Activated naive CD8-positive, alpha-beta T cell treated with anti-CD3 and anti-CD28 coated beads, Interleukin-2, amount 50 U/mL, for 24 hours (primary cell): ENCODE results near the gene SERPING1.

Experiments
- ATAC-seq: fragments of 150-1000 bp; cut with Tn5 transposase; one replicate; pipeline ENCODE4 v1.10.0; 2021
- DNase-seq: peaks from one replicate; pipeline ENCODE4 v3.0.0; 2021
- H3K27ac Mint-ChIP-seq: one replicate; pipeline ENCODE4 v1.8.0; 2021; ENCODE audit warnings: mild to moderate bottlenecking, mixed read lengths
- H3K27me3 Mint-ChIP-seq: one replicate; pipeline ENCODE4 v1.8.0; 2021; ENCODE audit warnings: mixed read lengths
- H3K36me3 Mint-ChIP-seq: one replicate; pipeline ENCODE4 v1.8.0; 2021; ENCODE audit warnings: low read depth, mixed read lengths
- H3K4me1 Mint-ChIP-seq: one replicate; pipeline ENCODE4 v1.8.0; 2021; ENCODE audit warnings: mixed read lengths
- H3K4me3 Mint-ChIP-seq: one replicate; pipeline ENCODE4 v1.8.0; 2021; ENCODE audit warnings: mild to moderate bottlenecking, moderate library complexity, mixed read lengths
- H3K9me3 Mint-ChIP-seq: one replicate; pipeline ENCODE4 v1.8.0; 2021; ENCODE audit warnings: mixed read lengths

SERPING1 gene

GRCh38 chr11:57574061-57574460 lies 23.4 kb upstream of the SERPING1 start:
- no peaks in the 10 kb centered on the region for H3K4me1 Mint-ChIP-seq
- no peaks in the 10 kb centered on the region for H3K9me3 Mint-ChIP-seq
- H3K36me3 Mint-ChIP-seq: no peaks in the 10 kb centered on the region
- no peak overlapping the region for H3K27ac Mint-ChIP-seq
- no peaks in the 10 kb centered on the region for H3K27me3 Mint-ChIP-seq
- DNase-seq (no peak), ATAC-seq (no peak)
- no peak overlapping the region for H3K4me3 Mint-ChIP-seq

GRCh38 chr11:57584341-57584740 lies 13.1 kb upstream of the SERPING1 start:
- no peak overlapping the region for H3K27ac Mint-ChIP-seq
- ATAC-seq: no peak
- H3K9me3 Mint-ChIP-seq: no peaks in the 10 kb centered on the region
- H3K4me3 Mint-ChIP-seq: no peak overlapping the region
- H3K4me1 Mint-ChIP-seq: peaks cover 5% of the 10 kb centered on the region
- H3K27me3 Mint-ChIP-seq: no peaks in the 10 kb centered on the region
- no peak for DNase-seq
- no peaks in the 10 kb centered on the region for H3K36me3 Mint-ChIP-seq

DNA sequence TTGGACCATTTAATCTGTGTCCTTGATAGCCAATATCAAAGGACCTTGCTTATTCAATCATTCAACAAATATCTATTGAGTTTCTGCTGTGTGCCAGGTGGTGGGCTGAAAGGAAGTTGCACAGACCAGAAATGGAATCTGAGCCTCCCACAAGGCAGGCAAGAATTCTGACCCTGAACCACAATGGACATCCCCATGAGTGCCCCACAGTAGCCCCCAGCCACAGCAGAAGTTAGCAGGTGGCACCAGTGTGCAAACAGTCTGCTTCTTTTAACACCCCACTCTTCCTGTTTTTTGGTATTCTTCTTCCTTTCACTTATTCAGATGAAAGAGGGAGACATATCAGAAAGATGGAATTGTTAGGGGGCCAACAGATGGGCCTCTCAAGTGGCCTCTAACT lies 12.2 kb upstream of the SERPING1 start:
- H3K4me3 Mint-ChIP-seq: no peak overlapping the region
- H3K27me3 Mint-ChIP-seq: no peaks in the 10 kb centered on the region

GRCh38 chr11:57586711-57587245 lies 10.7 kb upstream of the SERPING1 start:
- no peak overlapping the region for H3K4me3 Mint-ChIP-seq

More for the DNA sequence above, 12.2 kb upstream of the SERPING1 start:
- ATAC-seq (no peak), DNase-seq (no peak)
- H3K27ac Mint-ChIP-seq: no peak overlapping the region
- H3K9me3 Mint-ChIP-seq: no peaks in the 10 kb centered on the region
- no peaks in the 10 kb centered on the region for H3K36me3 Mint-ChIP-seq
- peaks cover 5% of the 10 kb centered on the region for H3K4me1 Mint-ChIP-seq

DNA sequence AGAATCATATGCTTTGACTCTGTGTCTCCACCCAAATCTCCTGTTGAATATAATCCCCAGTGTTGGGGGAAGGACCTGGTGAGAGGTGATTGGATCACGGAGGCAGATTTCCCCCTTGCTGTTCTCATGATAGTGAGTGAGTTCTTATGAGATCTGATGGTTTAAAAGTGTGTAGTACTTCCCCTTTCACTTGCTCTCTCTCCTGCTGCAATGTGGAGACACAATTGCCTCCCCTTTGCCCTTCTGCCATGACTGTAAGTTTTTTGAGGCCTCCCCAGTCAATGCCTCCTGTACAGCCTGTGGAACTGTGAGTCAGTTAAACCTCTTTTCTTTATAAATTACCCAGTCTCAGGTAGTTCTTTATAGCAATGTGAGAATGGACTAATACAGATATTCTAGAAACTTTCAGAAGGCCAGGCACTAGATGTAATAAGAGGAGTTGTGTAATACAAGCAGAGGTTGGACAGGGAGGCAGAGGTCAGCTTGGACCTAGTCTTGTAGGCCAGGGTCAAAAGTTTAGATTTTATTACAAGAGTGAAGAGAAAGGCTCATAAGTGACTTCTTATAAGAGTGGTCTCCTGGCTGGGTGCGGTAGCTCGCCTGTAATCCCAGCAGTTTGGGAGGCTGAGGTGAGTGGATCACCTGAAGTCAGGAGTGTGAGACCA lies 9.3 kb upstream of the SERPING1 start:
- DNase-seq (no peak), ATAC-seq (no peak)
- H3K27me3 Mint-ChIP-seq: peaks cover 3% of the 10 kb centered on the region
- no peak overlapping the region for H3K27ac Mint-ChIP-seq
- peaks cover 5% of the 10 kb centered on the region for H3K4me1 Mint-ChIP-seq
- H3K36me3 Mint-ChIP-seq: no peaks in the 10 kb centered on the region
- no peaks in the 10 kb centered on the region for H3K9me3 Mint-ChIP-seq
- H3K4me3 Mint-ChIP-seq: no peak overlapping the region

More at GRCh38 chr11:57586711-57587245, 10.7 kb upstream of the SERPING1 start:
- H3K9me3 Mint-ChIP-seq: no peaks in the 10 kb centered on the region
- H3K36me3 Mint-ChIP-seq: no peaks in the 10 kb centered on the region
- no peaks in the 10 kb centered on the region for H3K27me3 Mint-ChIP-seq
- DNase-seq: no peak
- ATAC-seq: no peak
- H3K27ac Mint-ChIP-seq: no peak overlapping the region
- H3K4me1 Mint-ChIP-seq: peaks cover 5% of the 10 kb centered on the region

DNA sequence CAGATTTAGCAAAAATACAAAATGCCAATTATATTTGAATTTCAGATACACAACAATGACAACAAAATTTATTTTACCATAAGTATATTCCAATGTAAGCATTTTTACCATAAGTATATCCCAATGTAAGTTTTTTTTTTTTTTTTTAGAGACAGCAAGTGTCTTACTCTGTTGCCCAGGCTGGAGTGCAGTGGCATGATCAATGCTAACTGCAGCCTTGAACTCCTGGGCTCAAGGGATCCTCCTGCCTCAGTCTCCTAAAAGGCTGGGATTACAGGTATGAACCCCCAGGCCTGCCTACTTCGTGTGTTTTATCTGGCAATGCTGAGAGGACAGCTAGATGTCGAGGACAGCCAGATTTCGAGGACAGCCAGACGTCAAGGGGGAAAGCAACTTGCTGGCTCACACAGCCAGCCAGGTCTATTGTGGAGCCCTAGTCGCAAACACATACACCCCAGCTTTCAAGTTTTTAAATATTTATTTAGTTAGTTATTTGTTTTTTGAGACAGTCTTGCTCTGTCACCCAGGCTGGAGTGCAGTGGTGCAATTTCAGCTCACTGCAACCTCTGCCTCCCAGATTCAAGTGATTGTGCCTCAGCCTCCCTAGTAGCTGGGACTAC lies 1.1 kb upstream of the SERPING1 start:
- H3K27ac Mint-ChIP-seq: no peak overlapping the region
- peaks cover 3% of the 10 kb centered on the region for H3K4me1 Mint-ChIP-seq
- peaks cover 36% of the 10 kb centered on the region for H3K27me3 Mint-ChIP-seq
- H3K4me3 Mint-ChIP-seq: no peak overlapping the region
- no peaks in the 10 kb centered on the region for H3K36me3 Mint-ChIP-seq
- no peaks in the 10 kb centered on the region for H3K9me3 Mint-ChIP-seq
- no peak for DNase-seq
- no peak for ATAC-seq

DNA sequence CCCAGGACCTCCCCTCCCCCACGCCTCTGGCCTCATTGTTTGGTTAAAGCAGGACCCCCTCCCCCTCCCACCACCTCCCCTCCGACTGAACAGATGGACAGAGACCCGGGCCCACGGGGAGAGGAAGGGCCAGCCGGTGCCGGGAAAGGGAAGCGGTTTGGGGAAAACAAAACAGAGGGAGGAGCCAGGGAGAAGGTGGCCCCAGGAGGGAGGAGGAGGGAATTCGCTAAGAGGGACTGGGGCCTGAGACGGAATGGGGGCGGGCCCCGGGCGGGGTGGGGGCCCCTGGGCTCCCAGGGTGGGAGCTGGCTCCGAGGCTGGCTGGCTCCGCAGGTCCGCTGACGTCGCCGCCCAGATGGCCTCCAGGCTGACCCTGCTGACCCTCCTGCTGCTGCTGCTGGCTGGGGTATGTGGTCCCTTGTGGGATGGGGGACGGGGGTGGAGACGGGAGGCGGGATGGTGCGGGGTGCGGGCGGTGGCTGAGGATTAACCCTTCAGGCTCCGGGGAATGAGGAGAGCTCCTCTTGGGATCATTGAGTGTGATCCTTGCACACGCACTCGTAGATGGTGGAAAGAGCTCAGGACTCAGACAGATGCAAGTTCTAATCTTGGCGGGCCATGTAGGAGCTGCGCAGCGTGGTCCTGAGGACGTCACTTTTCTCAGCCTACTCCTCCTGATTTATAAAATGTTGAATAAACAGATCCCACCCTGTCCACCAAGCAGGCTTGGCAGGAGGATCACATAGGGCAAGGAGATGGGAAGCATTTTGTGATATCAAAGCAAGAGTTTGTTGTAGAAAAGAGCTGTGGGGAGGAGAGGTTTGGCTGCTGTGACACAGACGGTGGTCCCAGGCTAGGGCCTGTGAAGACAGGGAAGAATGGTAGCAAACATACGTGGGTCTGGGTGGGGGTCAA lies 688 bp downstream of the SERPING1 start:
- Mint-ChIP-seq H3K27ac (no peak overlapping the region), H3K9me3 (no peaks in the 10 kb centered on the region), H3K4me1 (peaks cover 3% of the 10 kb centered on the region), H3K36me3 (no peaks in the 10 kb centered on the region), H3K4me3 (no peak overlapping the region), H3K27me3 (peaks cover 33% of the 10 kb centered on the region)
- DNase-seq: no peak
- no peak for ATAC-seq

GRCh38 chr11:57598831-57599155 lies 1.3 kb downstream of the SERPING1 start:
- ATAC-seq (no peak), DNase-seq (no peak)
- Mint-ChIP-seq H3K4me3 (no peak overlapping the region), H3K27ac (no peak overlapping the region), H3K36me3 (no peaks in the 10 kb centered on the region), H3K9me3 (no peaks in the 10 kb centered on the region), H3K4me1 (peaks cover 3% of the 10 kb centered on the region), H3K27me3 (peaks cover 33% of the 10 kb centered on the region)

DNA sequence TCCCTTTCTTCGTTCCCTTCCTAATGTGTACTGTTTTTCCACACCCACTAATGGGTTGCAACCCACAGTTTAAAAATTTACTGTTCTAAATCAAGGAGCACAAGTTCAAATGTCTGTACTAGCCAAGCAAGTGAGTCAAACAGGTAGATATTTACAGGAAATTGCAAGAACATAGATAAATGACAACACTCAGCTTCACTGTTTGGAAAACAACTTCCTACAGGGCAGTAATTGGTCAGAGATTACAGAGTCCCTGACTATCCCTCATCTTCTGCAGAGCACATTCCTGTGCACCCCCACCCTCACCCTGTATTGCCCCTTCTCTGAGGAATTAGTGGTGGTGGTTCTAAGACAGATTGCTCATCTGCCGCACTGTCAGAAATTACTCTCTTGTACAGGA lies 1.9 kb downstream of the SERPING1 start:
- Mint-ChIP-seq H3K4me1 (peaks cover 5% of the 10 kb centered on the region), H3K9me3 (no peaks in the 10 kb centered on the region), H3K4me3 (no peak overlapping the region), H3K36me3 (no peaks in the 10 kb centered on the region), H3K27ac (no peak overlapping the region), H3K27me3 (peaks cover 30% of the 10 kb centered on the region)
- ATAC-seq: no peak
- DNase-seq: no peak

- H3K27me3 Mint-ChIP-seq: peaks cover 28% of the 10 kb centered on the region
- no peaks in the 10 kb centered on the region for H3K36me3 Mint-ChIP-seq
- H3K9me3 Mint-ChIP-seq: no peaks in the 10 kb centered on the region
- peaks cover 5% of the 10 kb centered on the region for H3K4me1 Mint-ChIP-seq
- no peak overlapping the region for H3K27ac Mint-ChIP-seq
- H3K4me3 Mint-ChIP-seq: no peak overlapping the region
- DNase-seq (no peak), ATAC-seq (no peak)
Observed at GRCh38 chr11:57601297-57601696, 3.8 kb downstream of the SERPING1 start.

- no peak for ATAC-seq
- DNase-seq: no peak
- Mint-ChIP-seq H3K4me3 (no peak overlapping the region), H3K9me3 (no peaks in the 10 kb centered on the region), H3K27ac (no peak overlapping the region), H3K27me3 (peaks cover 9% of the 10 kb centered on the region), H3K4me1 (peaks cover 2% of the 10 kb centered on the region), H3K36me3 (no peaks in the 10 kb centered on the region)
Observed at GRCh38 chr11:57604296-57605027, 7.0 kb downstream of the SERPING1 start.

DNA sequence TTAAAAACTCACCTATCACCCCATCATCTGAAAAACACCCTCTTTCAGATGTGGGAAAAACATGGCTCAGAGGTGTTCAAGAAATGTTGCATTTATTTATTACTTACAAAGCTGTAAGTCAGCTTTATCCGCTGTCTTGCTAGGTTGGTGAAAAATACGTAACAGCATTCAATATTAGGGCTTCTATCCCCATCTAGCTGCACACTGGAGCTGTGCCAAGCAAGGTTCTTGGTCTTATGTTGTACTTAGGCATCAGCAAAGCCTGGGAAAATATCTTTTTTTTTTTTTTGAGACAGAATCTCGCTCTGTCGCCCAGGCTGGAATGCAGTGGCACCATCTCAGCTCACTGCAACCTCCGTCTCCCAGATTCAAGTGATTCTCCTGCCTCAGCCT lies 7.5 kb downstream of the SERPING1 start:
- H3K36me3 Mint-ChIP-seq: no peaks in the 10 kb centered on the region
- ATAC-seq: no peak
- no peaks in the 10 kb centered on the region for H3K9me3 Mint-ChIP-seq
- no peak overlapping the region for H3K27ac Mint-ChIP-seq
- H3K27me3 Mint-ChIP-seq: peaks cover 4% of the 10 kb centered on the region
- peaks cover 2% of the 10 kb centered on the region for H3K4me1 Mint-ChIP-seq
- no peak for DNase-seq
- no peak overlapping the region for H3K4me3 Mint-ChIP-seq

DNA sequence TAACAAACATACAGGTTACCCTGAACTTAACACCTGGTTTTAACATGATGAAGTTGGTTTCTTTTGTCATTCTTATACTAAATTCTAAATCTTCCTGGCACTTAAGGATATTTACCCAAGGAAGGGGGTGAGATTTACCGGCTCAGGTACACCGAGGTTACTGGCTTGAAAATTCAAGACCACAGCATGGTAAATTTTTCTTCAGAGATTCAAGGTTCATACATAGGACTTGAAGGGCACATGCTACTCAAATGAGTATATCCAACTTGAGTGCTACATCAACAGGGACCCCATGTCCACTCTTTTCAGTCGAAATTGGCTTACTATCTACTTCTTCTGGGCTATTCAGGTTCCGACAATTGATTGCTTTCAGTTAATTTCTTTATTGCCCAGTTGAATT lies 12.7 kb downstream of the SERPING1 start:
- H3K36me3 Mint-ChIP-seq: no peaks in the 10 kb centered on the region
- H3K27me3 Mint-ChIP-seq: peaks cover 2% of the 10 kb centered on the region
- H3K27ac Mint-ChIP-seq: no peak overlapping the region
- H3K4me3 Mint-ChIP-seq: no peak overlapping the region
- ATAC-seq (no peak), DNase-seq (no peak)
- H3K4me1 Mint-ChIP-seq: no peaks in the 10 kb centered on the region
- H3K9me3 Mint-ChIP-seq: no peaks in the 10 kb centered on the region

GRCh38 chr11:57614234-57614772 lies 16.8 kb downstream of the SERPING1 start:
- no peaks in the 10 kb centered on the region for H3K27me3 Mint-ChIP-seq
- H3K36me3 Mint-ChIP-seq: peaks cover 2% of the 10 kb centered on the region
- no peak overlapping the region for H3K27ac Mint-ChIP-seq
- no peak overlapping the region for H3K4me3 Mint-ChIP-seq
- no peaks in the 10 kb centered on the region for H3K4me1 Mint-ChIP-seq
- H3K9me3 Mint-ChIP-seq: peaks cover 3% of the 10 kb centered on the region
- DNase-seq (no peak), ATAC-seq (no peak)
